PC-9 (cell line): ENCODE results near the gene FOXK1. TPM values are rescaled to one million over a fixed set of nuclear protein-coding genes. Genes with fewer than 3 reads are reported as not detected.

ENCODE experiments used
- BruUV-seq: library from RNA; stranded (reverse); fragments of 400-500 nt; replicated peaks from 2 replicates; lab custom pipeline; 2021; lab: Mats Ljungman, UMichigan
- CTCF ChIA-PET: fragments of 300-600 bp; sonication (Branson Sonifier 250); formaldehyde crosslinking; loops from one replicate; lab custom pipeline; 2022; ENCODE audit warnings: antibody characterized with exemption; lab: Charles Lee
- POLR2A ChIA-PET: fragments of 300-600 bp; sonication (Branson Sonifier 250); formaldehyde crosslinking; loops from one replicate; lab custom pipeline; 2022; ENCODE audit warnings: antibody characterized with exemption; ENCODE audit not compliant: unreplicated experiment; lab: Charles Lee
- DNase-seq, 2 experiments: peaks; one replicate each; pipeline versions ENCODE4 v3.0.0 to v3.0.0-alpha.2; 2015 to 2022; ENCODE audit warnings: mixed read lengths in 1 of 2
- H2AFZ ChIP-seq: fragments of 200-600 bp; sonication (generic); 2 replicates; pipeline ENCODE4 v1.8.1; 2017; ENCODE audit warnings: antibody characterized with exemption
- H3F3A ChIP-seq: fragments of 200-600 bp; sonication (generic); 2 replicates; pipeline ENCODE4 v1.8.1; 2017; ENCODE audit warnings: antibody characterized with exemption, mild to moderate bottlenecking, low read depth; ENCODE audit not compliant: insufficient read depth
- H3K27ac ChIP-seq: fragments of 200-600 bp; sonication (generic); 2 replicates; pipeline ENCODE4 v1.6.1; 2016; ENCODE audit warnings: mixed run types
- H3K27me3 ChIP-seq: fragments of 200-600 bp; sonication (generic); 2 replicates; pipeline ENCODE4 v1.6.1; 2016; ENCODE audit warnings: low read depth, mixed run types; ENCODE audit not compliant: insufficient read depth
- H3K36me3 ChIP-seq: fragments of 200-600 bp; sonication (generic); 2 replicates; pipeline ENCODE4 v1.6.1; 2016; ENCODE audit warnings: low read depth, mixed run types
- H3K4me1 ChIP-seq: fragments of 200-600 bp; sonication (generic); replicated peaks from 2 replicates; pipeline ENCODE4 v1.6.1; 2016; ENCODE audit warnings: mixed run types; ENCODE audit not compliant: insufficient read depth
- H3K4me2 ChIP-seq: fragments of 200-600 bp; sonication (generic); 2 replicates; pipeline ENCODE4 v1.6.1; 2017; ENCODE audit warnings: mixed run types
- H3K4me3 ChIP-seq: fragments of 200-600 bp; sonication (generic); 2 replicates; pipeline ENCODE4 v1.6.1; 2016; ENCODE audit warnings: mixed run types
- H3K79me2 ChIP-seq: fragments of 200-600 bp; sonication (generic); 2 replicates; pipeline ENCODE4 v1.6.1; 2017; ENCODE audit warnings: low read depth, mixed run types
- H3K9me2 ChIP-seq: fragments of 200-600 bp; sonication (generic); 2 replicates; pipeline ENCODE4 v1.8.1; 2017; ENCODE audit warnings: mild to moderate bottlenecking; ENCODE audit not compliant: insufficient read depth
- H3K9me3 ChIP-seq: fragments of 200-600 bp; sonication (generic); 2 replicates; pipeline ENCODE4 v1.8.1; 2016; ENCODE audit warnings: low read depth; ENCODE audit not compliant: insufficient read depth
- H4K20me1 ChIP-seq: fragments of 200-600 bp; sonication (generic); 2 replicates; pipeline ENCODE4 v1.8.1; 2017; ENCODE audit not compliant: insufficient read depth
- EZH2 ChIP-seq: fragments of 200-600 bp; sonication (generic); IDR thresholded peaks from 2 replicates; pipeline ENCODE4 v1.8.0; 2017; ENCODE audit warnings: antibody characterized with exemption, low read depth
- intact Hi-C: fragments of 100-400 bp; cut with micrococcal nuclease; formaldehyde crosslinking; loops from one replicate; pipeline ENCODE4 v1.10.0; 2022; ENCODE audit not compliant: unreplicated experiment
- total RNA-seq: library from RNA; stranded (reverse); gene quantifications from 2 replicates; pipeline ENCODE4 v1.2.3, GENCODE V29; 2021
- TF ChIP-seq, protein P1 (sequence below): fragments of 200-600 bp; sonication (generic); conservative IDR thresholded peaks from 2 replicates; pipeline ENCODE4 v1.6.1; 2017; ENCODE audit warnings: mixed run types, antibody characterized with exemption, mild to moderate bottlenecking, moderate library complexity

The FOXK1 gene
- total RNA-seq, 1 experiment from 2014 or later = 68.1 TPM

DNA sequence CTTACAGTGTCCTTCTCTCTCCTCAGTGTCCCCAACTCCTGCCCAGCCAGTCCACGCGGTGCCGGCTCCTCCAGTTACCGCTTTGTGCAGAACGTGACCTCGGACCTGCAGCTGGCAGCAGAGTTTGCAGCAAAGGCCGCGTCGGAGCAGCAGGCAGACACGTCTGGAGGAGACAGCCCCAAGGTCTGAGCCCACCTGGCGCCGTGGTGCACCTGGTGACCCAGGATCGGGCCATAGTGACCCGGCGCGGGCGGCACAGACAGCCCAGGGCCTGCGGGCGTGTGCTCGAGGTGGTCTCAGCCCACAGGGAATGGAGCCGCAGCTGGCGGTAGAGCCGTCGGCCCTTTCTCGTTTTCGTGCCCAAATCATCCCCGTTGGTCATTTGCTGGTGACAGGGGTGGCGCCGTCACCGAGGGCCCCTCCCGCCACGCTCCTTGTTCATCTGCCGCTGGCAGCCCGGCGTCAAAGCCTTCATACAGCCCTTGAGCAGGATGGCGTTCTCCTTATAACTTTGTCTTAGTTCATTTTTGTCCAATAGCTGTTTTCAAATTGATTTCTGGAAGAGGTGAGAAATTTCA is 72.4 kb downstream of the FOXK1 start:
- TF ChIP-seq, protein P1, sequence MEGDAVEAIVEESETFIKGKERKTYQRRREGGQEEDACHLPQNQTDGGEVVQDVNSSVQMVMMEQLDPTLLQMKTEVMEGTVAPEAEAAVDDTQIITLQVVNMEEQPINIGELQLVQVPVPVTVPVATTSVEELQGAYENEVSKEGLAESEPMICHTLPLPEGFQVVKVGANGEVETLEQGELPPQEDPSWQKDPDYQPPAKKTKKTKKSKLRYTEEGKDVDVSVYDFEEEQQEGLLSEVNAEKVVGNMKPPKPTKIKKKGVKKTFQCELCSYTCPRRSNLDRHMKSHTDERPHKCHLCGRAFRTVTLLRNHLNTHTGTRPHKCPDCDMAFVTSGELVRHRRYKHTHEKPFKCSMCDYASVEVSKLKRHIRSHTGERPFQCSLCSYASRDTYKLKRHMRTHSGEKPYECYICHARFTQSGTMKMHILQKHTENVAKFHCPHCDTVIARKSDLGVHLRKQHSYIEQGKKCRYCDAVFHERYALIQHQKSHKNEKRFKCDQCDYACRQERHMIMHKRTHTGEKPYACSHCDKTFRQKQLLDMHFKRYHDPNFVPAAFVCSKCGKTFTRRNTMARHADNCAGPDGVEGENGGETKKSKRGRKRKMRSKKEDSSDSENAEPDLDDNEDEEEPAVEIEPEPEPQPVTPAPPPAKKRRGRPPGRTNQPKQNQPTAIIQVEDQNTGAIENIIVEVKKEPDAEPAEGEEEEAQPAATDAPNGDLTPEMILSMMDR = no peak
- no peak for TF ChIP-seq EZH2
- H3K79me2 ChIP-seq = peaks cover 11% of the 10 kb centered on the region; the same call in 1 of the 2 replicates
- H2AFZ ChIP-seq = no peak overlapping the region
- intact Hi-C loops = loop anchor here (1.0 to 5.0 kb wide), 4 partner anchors 70 to 143 kb away; no protein-coding TSS in a partner anchor
- no peak overlapping the region for H3K4me2 ChIP-seq
- peaks cover 14% of the 10 kb centered on the region; the same call in 1 of the 2 replicates for H3F3A ChIP-seq
- H3K9me2 ChIP-seq = no peaks in the 10 kb centered on the region
- H3K27me3 ChIP-seq = no peaks in the 10 kb centered on the region
- H3K4me1 ChIP-seq = no peaks in the 10 kb centered on the region
- no peak for DNase-seq
- peaks cover 48% of the 10 kb centered on the region for H4K20me1 ChIP-seq
- no peak overlapping the region for H3K4me3 ChIP-seq
- POLR2A ChIA-PET = interaction anchor here (0.5 kb wide), 1 partner anchor 214 kb away, joined by 8 read pairs; no protein-coding TSS in a partner anchor
- BruUV-seq = no TSS peak
- peaks cover 27% of the 10 kb centered on the region for H3K36me3 ChIP-seq
- H3K27ac ChIP-seq = no peak overlapping the region
- CTCF ChIA-PET = no interaction called here
- no peaks in the 10 kb centered on the region for H3K9me3 ChIP-seq

DNA sequence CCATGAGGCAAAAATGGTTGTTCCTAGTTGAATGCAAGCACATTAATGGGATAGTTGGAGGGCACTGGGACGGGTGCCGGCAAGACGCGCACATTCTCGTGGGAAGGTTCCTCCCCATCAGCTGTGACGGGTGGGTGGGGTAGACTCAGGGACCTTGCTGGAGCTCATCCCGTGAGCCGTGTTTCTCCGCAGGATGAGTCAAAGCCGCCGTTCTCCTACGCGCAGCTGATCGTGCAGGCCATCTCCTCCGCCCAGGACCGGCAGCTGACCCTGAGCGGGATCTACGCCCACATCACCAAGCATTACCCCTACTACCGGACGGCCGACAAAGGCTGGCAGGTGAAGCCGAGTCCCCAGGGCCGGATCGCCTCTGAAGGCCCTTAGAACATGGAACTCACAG is 73.0 kb downstream of the FOXK1 start:
- Histone ChIP-seq H3K36me3 (peaks cover 27% of the 10 kb centered on the region), H3F3A (peaks cover 14% of the 10 kb centered on the region; the same call in 1 of the 2 replicates), H2AFZ (no peak overlapping the region), H3K27ac (no peak overlapping the region), H3K9me2 (no peaks in the 10 kb centered on the region), H4K20me1 (peaks cover 45% of the 10 kb centered on the region), H3K4me3 (no peak overlapping the region), H3K4me1 (no peaks in the 10 kb centered on the region), H3K27me3 (no peaks in the 10 kb centered on the region), H3K4me2 (no peak overlapping the region), H3K9me3 (no peaks in the 10 kb centered on the region), H3K79me2 (peaks cover 11% of the 10 kb centered on the region; the same call in 1 of the 2 replicates)
- ChIA-PET POLR2A (no interaction called here), CTCF (no interaction called here)
- TF ChIP-seq EZH2 = no peak
- TF ChIP-seq, protein P1 = no peak
- no peak for DNase-seq
- intact Hi-C loops = loop anchor here (2.0 kb wide), 1 partner anchor 114 kb away; no protein-coding TSS in a partner anchor
- BruUV-seq = no TSS peak

DNA sequence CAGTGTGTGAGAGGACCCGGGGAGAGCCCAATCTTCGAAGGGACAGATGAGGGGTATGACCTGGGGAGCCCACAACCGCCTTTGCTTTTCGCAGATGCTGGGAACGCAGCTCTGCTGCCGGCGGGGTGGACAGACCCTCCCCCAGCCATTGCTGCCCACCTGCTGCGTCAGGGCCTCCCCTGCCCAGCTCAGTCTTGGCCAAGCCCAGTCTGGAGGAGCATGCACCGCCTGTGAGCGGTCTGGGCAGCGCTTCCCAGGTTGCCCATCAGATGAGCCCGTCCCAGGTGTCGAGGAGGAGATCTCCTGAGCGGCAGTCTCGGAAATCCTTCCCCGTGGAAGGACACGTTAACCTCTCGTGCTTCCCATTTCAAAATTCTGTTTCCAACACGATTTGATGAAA is 76.0 kb downstream of the FOXK1 start:
- intact Hi-C loops = no loop called here
- no peaks in the 10 kb centered on the region; the same call in 1 of the 2 replicates for H3K79me2 ChIP-seq
- H3K9me2 ChIP-seq = no peaks in the 10 kb centered on the region
- H3K27me3 ChIP-seq = no peaks in the 10 kb centered on the region
- no peak overlapping the region for H3K4me2 ChIP-seq
- peaks cover 27% of the 10 kb centered on the region for H3K36me3 ChIP-seq
- no peaks in the 10 kb centered on the region for H3K9me3 ChIP-seq
- H3K27ac ChIP-seq = no peak overlapping the region
- POLR2A ChIA-PET = no interaction called here
- H3F3A ChIP-seq = peaks cover 4% of the 10 kb centered on the region; the same call in 1 of the 2 replicates
- no TSS peak for BruUV-seq
- no peak overlapping the region for H2AFZ ChIP-seq
- DNase-seq = no peak
- H3K4me1 ChIP-seq = no peaks in the 10 kb centered on the region
- H4K20me1 ChIP-seq = peaks cover 21% of the 10 kb centered on the region
- CTCF ChIA-PET = interaction anchor here (0.7 kb wide), 1 partner anchor 303 kb away, joined by 10 read pairs; no protein-coding TSS in a partner anchor
- no peak for TF ChIP-seq EZH2
- TF ChIP-seq, protein P1 = no peak
- H3K4me3 ChIP-seq = no peak overlapping the region
